Activated CD8-positive, alpha-beta T cell treated with anti-CD3 and anti-CD28 coated beads for 36 hours (primary cell): Measurements from ENCODE around the gene TCTN1. TPM values are rescaled to one million over a fixed set of nuclear protein-coding genes. Genes with fewer than 3 reads are reported as not detected.

Source experiments
- ATAC-seq: fragments of 200-7000 bp; cut with Tn5 transposase; one replicate; pipeline ENCODE4 v1.10.0; 2021; ENCODE audit warnings: mild to moderate bottlenecking, moderate library complexity
- CTCF ChIA-PET: fragments of 350-600 bp; sonication (Branson Sonifier 250); formaldehyde crosslinking; loops from one replicate; lab custom pipeline; 2021; ENCODE audit warnings: antibody characterized with exemption; lab: Charles Lee
- POLR2A ChIA-PET: fragments of 350-600 bp; sonication (Branson Sonifier 250); formaldehyde crosslinking; loops from one replicate; lab custom pipeline; 2021; ENCODE audit warnings: antibody characterized with exemption; lab: Charles Lee
- DNase-seq: peaks from one replicate; pipeline ENCODE4 v3.0.0-alpha.2; 2020
- H3K27ac Mint-ChIP-seq: one replicate; pipeline ENCODE4 v1.8.0; 2021; ENCODE audit warnings: mild to moderate bottlenecking, mixed read lengths
- H3K27me3 Mint-ChIP-seq: one replicate; pipeline ENCODE4 v1.8.0; 2021; ENCODE audit warnings: mixed read lengths
- H3K36me3 Mint-ChIP-seq: one replicate; pipeline ENCODE4 v1.8.0; 2021; ENCODE audit warnings: low read depth, mixed read lengths
- H3K4me1 Mint-ChIP-seq: one replicate; pipeline ENCODE4 v1.8.0; 2021; ENCODE audit warnings: low read depth, mixed read lengths
- H3K4me3 Mint-ChIP-seq: one replicate; pipeline ENCODE4 v1.8.0; 2021; ENCODE audit warnings: mild to moderate bottlenecking, moderate library complexity, mixed read lengths
- H3K9me3 Mint-ChIP-seq: one replicate; pipeline ENCODE4 v1.8.0; 2021; ENCODE audit warnings: mixed read lengths
- intact Hi-C: fragments of 100-400 bp; cut with micrococcal nuclease; formaldehyde crosslinking; loops from one replicate; pipeline ENCODE4 v1.10.0; 2022
- total RNA-seq, 2 experiments: library from RNA; stranded (reverse); gene quantifications; one replicate each; pipeline ENCODE4 v1.2.3, GENCODE V29; 2021
- TF ChIP-seq, protein P1 (sequence below): fragments of 200-600 bp; IDR thresholded peaks from one replicate; pipeline ENCODE4 v1.8.0; 2022; ENCODE audit warnings: antibody characterized with exemption, mild to moderate bottlenecking

The TCTN1 gene
- total RNA-seq, 2 experiments from 2014 or later: 7.9 to 8.6 TPM

DNA sequence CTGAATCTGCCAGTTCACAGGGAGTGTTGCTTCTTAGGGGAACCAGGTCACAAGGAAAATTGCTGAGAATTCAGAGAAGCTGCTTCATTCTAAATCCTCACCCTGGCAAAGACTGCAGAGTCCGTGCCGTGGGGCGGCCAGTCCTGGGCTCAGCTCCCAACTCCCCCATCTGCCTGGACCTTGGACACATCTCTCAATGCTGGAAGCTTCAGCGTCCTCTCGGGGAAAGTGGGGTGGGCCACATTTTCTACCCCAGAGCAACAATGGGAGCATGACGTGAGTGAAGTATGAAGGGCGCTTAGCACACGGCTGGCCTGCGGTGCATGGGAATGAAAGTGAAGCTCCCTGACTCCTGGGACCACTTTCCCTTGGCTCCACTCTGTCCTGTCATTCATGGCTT, 43.8 kb downstream of the TCTN1 start:
- Mint-ChIP-seq H3K27ac (no peak overlapping the region), H3K27me3 (no peaks in the 10 kb centered on the region), H3K4me1 (peaks cover 45% of the 10 kb centered on the region), H3K4me3 (no peak overlapping the region), H3K9me3 (peaks cover under 1% of the 10 kb centered on the region), H3K36me3 (peaks cover 49% of the 10 kb centered on the region)
- POLR2A ChIA-PET: interaction anchor here (2.0 kb wide), 1 partner anchor 8 kb away, joined by 4 read pairs; no protein-coding TSS in a partner anchor
- ATAC-seq (no peak), DNase-seq (no peak)
- intact Hi-C loops: no loop called here
- CTCF ChIA-PET: interaction anchor here (1.3 kb wide), 1 partner anchor 38 kb away, joined by 3 read pairs; no protein-coding TSS in a partner anchor
- TF ChIP-seq, protein P1, sequence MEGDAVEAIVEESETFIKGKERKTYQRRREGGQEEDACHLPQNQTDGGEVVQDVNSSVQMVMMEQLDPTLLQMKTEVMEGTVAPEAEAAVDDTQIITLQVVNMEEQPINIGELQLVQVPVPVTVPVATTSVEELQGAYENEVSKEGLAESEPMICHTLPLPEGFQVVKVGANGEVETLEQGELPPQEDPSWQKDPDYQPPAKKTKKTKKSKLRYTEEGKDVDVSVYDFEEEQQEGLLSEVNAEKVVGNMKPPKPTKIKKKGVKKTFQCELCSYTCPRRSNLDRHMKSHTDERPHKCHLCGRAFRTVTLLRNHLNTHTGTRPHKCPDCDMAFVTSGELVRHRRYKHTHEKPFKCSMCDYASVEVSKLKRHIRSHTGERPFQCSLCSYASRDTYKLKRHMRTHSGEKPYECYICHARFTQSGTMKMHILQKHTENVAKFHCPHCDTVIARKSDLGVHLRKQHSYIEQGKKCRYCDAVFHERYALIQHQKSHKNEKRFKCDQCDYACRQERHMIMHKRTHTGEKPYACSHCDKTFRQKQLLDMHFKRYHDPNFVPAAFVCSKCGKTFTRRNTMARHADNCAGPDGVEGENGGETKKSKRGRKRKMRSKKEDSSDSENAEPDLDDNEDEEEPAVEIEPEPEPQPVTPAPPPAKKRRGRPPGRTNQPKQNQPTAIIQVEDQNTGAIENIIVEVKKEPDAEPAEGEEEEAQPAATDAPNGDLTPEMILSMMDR: no peak

DNA sequence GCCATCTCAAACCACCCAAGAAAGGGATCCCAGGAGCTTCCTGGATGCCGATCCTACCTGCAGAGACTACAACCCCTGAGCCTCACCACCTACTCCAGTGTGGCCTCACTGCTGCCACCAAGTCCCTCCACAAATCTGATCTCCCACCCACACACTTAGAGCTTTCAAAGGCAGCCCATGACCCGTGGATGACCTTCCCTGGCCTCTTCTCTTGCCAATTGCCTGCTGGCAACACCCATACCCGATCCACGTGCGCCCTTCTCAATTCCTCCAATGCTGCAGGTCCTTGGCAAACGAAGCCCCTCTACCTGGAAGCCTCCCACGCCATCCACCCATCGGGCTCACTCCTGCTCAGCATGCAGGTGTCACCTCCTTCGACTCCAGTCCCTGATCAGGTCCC, 44.3 kb downstream of the TCTN1 start:
- H3K4me1 Mint-ChIP-seq: peaks cover 48% of the 10 kb centered on the region
- H3K36me3 Mint-ChIP-seq: peaks cover 51% of the 10 kb centered on the region
- peaks cover 2% of the 10 kb centered on the region for H3K9me3 Mint-ChIP-seq
- no peaks in the 10 kb centered on the region for H3K27me3 Mint-ChIP-seq
- POLR2A ChIA-PET: interaction anchor here (2.0 kb wide), 1 partner anchor 9 kb away, joined by 4 read pairs; no protein-coding TSS in a partner anchor
- DNase-seq: peak; percentile 41
- H3K27ac Mint-ChIP-seq: peak overlapping the region; percentile 66
- H3K4me3 Mint-ChIP-seq: peak overlapping the region; percentile 85
- TF ChIP-seq, protein P1: no peak
- ATAC-seq: no peak
- CTCF ChIA-PET: interaction anchor here (1.3 kb wide), 1 partner anchor 38 kb away, joined by 3 read pairs; no protein-coding TSS in a partner anchor
- intact Hi-C loops: no loop called here

DNA sequence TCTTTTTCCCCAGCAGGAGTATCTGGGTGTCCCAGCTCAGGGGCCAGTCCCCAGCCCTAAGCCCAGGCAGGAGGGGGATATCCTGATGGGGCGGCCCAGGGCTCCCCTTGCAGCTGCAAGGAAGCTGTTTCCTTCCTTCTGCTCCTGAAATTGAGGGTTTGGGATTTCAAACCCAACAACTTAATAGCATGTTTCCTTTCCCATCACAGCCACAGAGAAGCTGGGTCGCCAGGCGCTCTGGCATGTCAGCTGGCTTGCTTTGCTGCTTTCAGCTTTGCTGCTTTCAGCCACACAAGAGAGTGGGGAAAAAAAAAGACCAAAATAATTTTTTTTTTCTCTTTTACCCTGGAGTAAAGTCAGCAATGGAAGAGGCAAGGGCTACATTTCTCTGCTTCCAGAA, 44.9 kb downstream of the TCTN1 start:
- Mint-ChIP-seq H3K4me3 (peak overlapping the region; percentile 85), H3K27ac (no peak overlapping the region), H3K27me3 (no peaks in the 10 kb centered on the region), H3K9me3 (peaks cover 3% of the 10 kb centered on the region), H3K36me3 (peaks cover 48% of the 10 kb centered on the region), H3K4me1 (peaks cover 48% of the 10 kb centered on the region)
- TF ChIP-seq, protein P1: no peak
- intact Hi-C loops: no loop called here
- CTCF ChIA-PET: interaction anchor here (1.3 kb wide), 1 partner anchor 39 kb away, joined by 3 read pairs; no protein-coding TSS in a partner anchor
- POLR2A ChIA-PET: interaction anchor here (2.0 kb wide), 1 partner anchor 10 kb away, joined by 4 read pairs; no protein-coding TSS in a partner anchor
- no peak for ATAC-seq
- DNase-seq: no peak

DNA sequence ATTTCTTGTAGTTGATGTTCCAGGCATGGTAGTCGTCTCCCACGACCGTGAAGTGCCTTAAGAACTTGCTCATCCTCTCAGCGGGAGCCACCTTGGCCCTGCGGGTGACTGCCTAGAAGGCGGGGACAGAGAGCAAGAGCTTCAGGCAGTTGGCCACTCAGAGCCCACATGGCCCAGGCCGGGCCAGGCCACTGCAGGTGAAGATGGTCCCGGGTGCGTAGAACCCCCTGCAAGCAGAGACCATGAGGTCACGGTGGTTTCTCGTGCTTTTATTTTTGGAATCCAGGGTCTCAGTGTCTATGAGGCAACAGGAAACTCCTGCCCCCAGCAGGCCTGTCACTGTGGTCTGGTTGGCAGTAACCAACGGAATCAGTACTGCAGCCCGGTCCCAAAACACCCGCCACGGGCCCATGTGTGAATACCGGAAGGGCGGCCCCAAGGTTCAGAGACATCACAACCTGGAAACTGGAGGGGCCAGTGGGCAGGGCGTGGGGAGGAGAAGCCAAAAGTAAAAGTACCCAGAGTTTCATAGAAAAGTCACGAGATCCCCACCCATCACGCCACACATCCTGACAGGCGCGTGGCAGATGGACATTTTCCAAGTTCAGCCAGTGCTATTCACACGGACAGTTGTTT, 47.5 kb downstream of the TCTN1 start:
- peaks cover 48% of the 10 kb centered on the region for H3K4me1 Mint-ChIP-seq
- peaks cover 14% of the 10 kb centered on the region for H3K9me3 Mint-ChIP-seq
- POLR2A ChIA-PET: interaction anchor here (1.0 to 1.4 kb wide), 3 partner anchors 17 to 41 kb away, joined by 4 to 6 read pairs (median 5); no protein-coding TSS in a partner anchor
- ATAC-seq (peak; percentile 89), DNase-seq (peak; percentile 91)
- no peaks in the 10 kb centered on the region for H3K27me3 Mint-ChIP-seq
- CTCF ChIA-PET: interaction anchor here (1.1 kb wide), 1 partner anchor 36 kb away, joined by 3 read pairs; no protein-coding TSS in a partner anchor
- H3K27ac Mint-ChIP-seq: peak overlapping the region; percentile 96
- intact Hi-C loops: loop anchor here (5.0 kb wide), 1 partner anchor 36 kb away; no protein-coding TSS in a partner anchor
- peak overlapping the region; percentile 85 for H3K4me3 Mint-ChIP-seq
- peaks cover 63% of the 10 kb centered on the region for H3K36me3 Mint-ChIP-seq
- TF ChIP-seq, protein P1: no peak

DNA sequence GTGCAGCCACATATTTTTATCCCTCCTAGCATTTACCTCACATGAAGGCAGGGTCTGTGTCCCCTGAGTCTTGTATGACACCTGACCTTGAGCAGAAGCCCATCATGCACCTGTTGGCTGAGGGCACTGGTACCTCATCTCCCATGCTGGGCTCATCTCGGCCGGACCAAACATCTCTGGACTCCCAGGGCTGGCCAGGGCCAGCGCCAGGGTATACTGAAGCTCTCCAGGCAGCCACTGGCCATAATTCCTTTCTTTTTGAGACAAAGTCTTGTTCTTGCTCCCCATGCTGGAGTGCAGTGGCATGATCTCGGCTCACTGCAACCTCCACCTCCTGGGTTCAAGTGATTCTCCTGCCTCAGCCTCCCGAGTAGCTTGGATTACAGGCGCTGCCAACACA, 53.0 kb downstream of the TCTN1 start:
- no peak for ATAC-seq

More for the DNA sequence above, 53.0 kb downstream of the TCTN1 start:
- Mint-ChIP-seq H3K4me1 (peaks cover 40% of the 10 kb centered on the region), H3K27me3 (no peaks in the 10 kb centered on the region), H3K4me3 (no peak overlapping the region), H3K9me3 (peaks cover 18% of the 10 kb centered on the region), H3K27ac (no peak overlapping the region), H3K36me3 (peaks cover 59% of the 10 kb centered on the region)
- intact Hi-C loops: no loop called here
- ChIA-PET CTCF (interaction anchor here (0.7 kb wide), 1 partner anchor 1074 kb away, joined by 3 read pairs; no protein-coding TSS in a partner anchor), POLR2A (interaction anchor here (1.0 kb wide), 1 partner anchor 13 kb away, joined by 3 read pairs; no protein-coding TSS in a partner anchor)
- TF ChIP-seq, protein P1: no peak
- DNase-seq: no peak
